Dendritic cell treated with granulocyte-macrophage colony-stimulating factor and Interleukin-4, amounts not matched to agents 40 ng/mL and 50 ng/mL, for 4 days (primary cell): ENCODE data around the gene MPRIP.

Experiments
- H3K27ac Mint-ChIP-seq: one replicate; pipeline ENCODE4 v1.8.0; 2022; ENCODE audit warnings: mild to moderate bottlenecking, mixed read lengths
- H3K27me3 Mint-ChIP-seq: one replicate; pipeline ENCODE4 v1.8.0; 2022; ENCODE audit warnings: mild to moderate bottlenecking, mixed read lengths
- H3K36me3 Mint-ChIP-seq: one replicate; pipeline ENCODE4 v1.8.0; 2022; ENCODE audit warnings: low read depth, mixed read lengths
- H3K4me1 Mint-ChIP-seq: one replicate; pipeline ENCODE4 v1.8.0; 2022; ENCODE audit warnings: low read depth, mixed read lengths
- H3K4me3 Mint-ChIP-seq: one replicate; pipeline ENCODE4 v1.8.0; 2022; ENCODE audit warnings: mild to moderate bottlenecking, moderate library complexity, mixed read lengths
- H3K9me3 Mint-ChIP-seq: one replicate; pipeline ENCODE4 v1.8.0; 2022; ENCODE audit warnings: mixed read lengths
- intact Hi-C: fragments of 100-400 bp; cut with micrococcal nuclease; formaldehyde crosslinking; loops from one replicate; pipeline ENCODE4 v1.15.0; 2022

The MPRIP gene

GRCh38 chr17:17070931-17071330 lies 28.7 kb downstream of the MPRIP start:
- H3K4me3 Mint-ChIP-seq = no peak overlapping the region
- H3K9me3 Mint-ChIP-seq = no peaks in the 10 kb centered on the region
- H3K27me3 Mint-ChIP-seq = no peaks in the 10 kb centered on the region
- H3K4me1 Mint-ChIP-seq = peaks cover 66% of the 10 kb centered on the region
- H3K36me3 Mint-ChIP-seq = peaks cover 42% of the 10 kb centered on the region
- intact Hi-C loops = no loop called here
- H3K27ac Mint-ChIP-seq = no peak overlapping the region

DNA sequence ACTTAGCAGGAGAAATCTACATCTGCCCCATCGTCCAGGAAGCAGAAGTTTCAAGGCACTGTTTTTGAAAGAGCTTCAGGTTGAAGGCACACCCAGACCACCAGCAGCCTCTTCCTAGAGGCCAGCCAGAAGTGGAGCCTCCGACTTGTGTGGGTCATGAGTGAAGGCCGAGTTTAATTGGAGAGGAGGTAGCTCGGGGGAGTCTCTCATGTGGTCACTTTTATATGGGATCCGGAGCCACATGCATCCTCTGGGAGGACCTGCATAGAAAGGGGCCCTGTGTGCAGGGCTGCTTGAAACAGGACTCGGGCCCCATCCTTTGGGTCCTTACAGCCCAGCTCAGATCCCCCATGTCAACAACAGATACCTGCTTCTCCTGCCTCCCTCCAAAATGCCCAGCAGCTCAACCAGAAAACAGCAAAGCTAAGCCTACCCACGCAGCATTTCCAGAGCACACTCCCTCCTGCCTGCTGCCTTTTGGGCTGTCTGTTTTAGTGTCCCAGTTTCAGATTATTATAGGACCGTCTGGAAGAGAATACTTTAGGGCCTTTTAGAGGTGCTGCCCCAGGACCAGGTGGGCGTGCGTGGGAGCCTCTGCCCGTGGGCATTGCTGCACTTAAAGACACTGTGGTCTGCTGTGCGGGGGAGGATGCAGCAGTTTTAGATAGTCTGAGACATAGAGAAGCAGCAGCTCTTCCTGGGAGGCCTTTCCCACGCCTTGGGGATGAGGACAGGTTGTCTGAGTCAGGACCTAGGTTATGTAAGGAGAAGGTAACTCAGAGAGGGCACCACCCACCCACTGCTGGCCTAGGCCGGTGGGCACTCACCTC lies 29.5 kb downstream of the MPRIP start:
- Mint-ChIP-seq H3K27me3 (no peaks in the 10 kb centered on the region), H3K4me1 (peaks cover 63% of the 10 kb centered on the region), H3K36me3 (peaks cover 48% of the 10 kb centered on the region), H3K4me3 (no peak overlapping the region), H3K27ac (no peak overlapping the region), H3K9me3 (no peaks in the 10 kb centered on the region)
- intact Hi-C loops = no loop called here

DNA sequence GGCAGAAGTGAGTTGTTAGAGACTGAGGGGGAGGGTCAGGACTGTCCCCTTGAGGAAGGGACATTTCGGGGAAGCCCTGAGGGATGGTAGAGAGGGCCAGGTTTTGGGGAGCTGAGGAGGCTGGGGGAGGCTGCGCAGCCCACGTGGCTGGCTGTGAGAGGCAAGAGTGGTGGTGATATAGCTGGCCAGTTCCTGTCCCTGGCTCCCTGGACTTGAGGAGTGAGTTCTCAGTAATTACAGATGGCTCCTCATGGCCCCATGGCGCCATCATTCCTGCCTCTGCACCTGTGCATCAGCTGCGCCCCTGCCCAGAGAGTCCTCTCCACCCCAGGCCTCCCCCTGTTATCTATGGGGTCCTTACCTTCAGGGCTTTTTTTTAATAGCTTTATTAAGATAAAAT lies 30.3 kb downstream of the MPRIP start:
- Mint-ChIP-seq H3K27ac (no peak overlapping the region), H3K36me3 (peaks cover 54% of the 10 kb centered on the region), H3K4me3 (no peak overlapping the region), H3K27me3 (no peaks in the 10 kb centered on the region), H3K9me3 (no peaks in the 10 kb centered on the region), H3K4me1 (peaks cover 57% of the 10 kb centered on the region)
- intact Hi-C loops = no loop called here

GRCh38 chr17:17073030-17073564 lies 30.8 kb downstream of the MPRIP start:
- no peaks in the 10 kb centered on the region for H3K9me3 Mint-ChIP-seq
- H3K4me3 Mint-ChIP-seq = no peak overlapping the region
- intact Hi-C loops = no loop called here
- H3K4me1 Mint-ChIP-seq = peaks cover 52% of the 10 kb centered on the region
- no peaks in the 10 kb centered on the region for H3K27me3 Mint-ChIP-seq
- H3K36me3 Mint-ChIP-seq = peaks cover 59% of the 10 kb centered on the region
- H3K27ac Mint-ChIP-seq = no peak overlapping the region

GRCh38 chr17:17073581-17074403 lies 31.5 kb downstream of the MPRIP start:
- H3K27me3 Mint-ChIP-seq = no peaks in the 10 kb centered on the region
- no peaks in the 10 kb centered on the region for H3K9me3 Mint-ChIP-seq
- H3K27ac Mint-ChIP-seq = no peak overlapping the region
- peaks cover 46% of the 10 kb centered on the region for H3K4me1 Mint-ChIP-seq
- H3K36me3 Mint-ChIP-seq = peaks cover 66% of the 10 kb centered on the region
- intact Hi-C loops = no loop called here
- no peak overlapping the region for H3K4me3 Mint-ChIP-seq

GRCh38 chr17:17075125-17075781 lies 33.0 kb downstream of the MPRIP start:
- H3K4me3 Mint-ChIP-seq = no peak overlapping the region
- H3K4me1 Mint-ChIP-seq = peaks cover 36% of the 10 kb centered on the region
- H3K27ac Mint-ChIP-seq = no peak overlapping the region
- no peaks in the 10 kb centered on the region for H3K9me3 Mint-ChIP-seq
- intact Hi-C loops = no loop called here
- H3K36me3 Mint-ChIP-seq = peaks cover 76% of the 10 kb centered on the region
- no peaks in the 10 kb centered on the region for H3K27me3 Mint-ChIP-seq

- H3K4me1 Mint-ChIP-seq = peaks cover 29% of the 10 kb centered on the region
- no peak overlapping the region for H3K4me3 Mint-ChIP-seq
- H3K27me3 Mint-ChIP-seq = no peaks in the 10 kb centered on the region
- H3K27ac Mint-ChIP-seq = no peak overlapping the region
- no peaks in the 10 kb centered on the region for H3K9me3 Mint-ChIP-seq
- intact Hi-C loops = no loop called here
- peaks cover 69% of the 10 kb centered on the region for H3K36me3 Mint-ChIP-seq
Measured at GRCh38 chr17:17076066-17076465, 33.8 kb downstream of the MPRIP start.

DNA sequence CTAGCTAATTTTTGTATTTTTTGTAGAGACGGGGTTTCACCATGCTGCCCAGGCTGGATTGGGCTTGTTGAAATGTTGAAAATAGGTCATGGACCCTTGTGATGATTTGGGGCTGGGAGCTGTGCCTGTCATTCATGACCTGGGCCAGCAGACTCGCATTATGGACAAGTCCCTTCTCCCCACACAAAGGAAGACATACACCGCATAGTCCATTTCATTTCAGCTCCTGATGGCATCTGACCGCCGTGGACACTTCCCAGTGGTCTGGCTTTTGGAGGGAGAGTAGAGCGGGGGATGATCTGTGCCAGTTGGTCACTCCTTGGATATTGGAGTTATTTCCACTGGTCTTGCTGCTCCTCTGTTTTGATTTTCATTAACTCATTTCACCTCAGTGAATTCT lies 34.8 kb downstream of the MPRIP start:
- Mint-ChIP-seq H3K27me3 (no peaks in the 10 kb centered on the region), H3K9me3 (no peaks in the 10 kb centered on the region), H3K27ac (no peak overlapping the region), H3K4me1 (peaks cover 25% of the 10 kb centered on the region), H3K4me3 (no peak overlapping the region), H3K36me3 (peaks cover 63% of the 10 kb centered on the region)
- intact Hi-C loops = no loop called here

DNA sequence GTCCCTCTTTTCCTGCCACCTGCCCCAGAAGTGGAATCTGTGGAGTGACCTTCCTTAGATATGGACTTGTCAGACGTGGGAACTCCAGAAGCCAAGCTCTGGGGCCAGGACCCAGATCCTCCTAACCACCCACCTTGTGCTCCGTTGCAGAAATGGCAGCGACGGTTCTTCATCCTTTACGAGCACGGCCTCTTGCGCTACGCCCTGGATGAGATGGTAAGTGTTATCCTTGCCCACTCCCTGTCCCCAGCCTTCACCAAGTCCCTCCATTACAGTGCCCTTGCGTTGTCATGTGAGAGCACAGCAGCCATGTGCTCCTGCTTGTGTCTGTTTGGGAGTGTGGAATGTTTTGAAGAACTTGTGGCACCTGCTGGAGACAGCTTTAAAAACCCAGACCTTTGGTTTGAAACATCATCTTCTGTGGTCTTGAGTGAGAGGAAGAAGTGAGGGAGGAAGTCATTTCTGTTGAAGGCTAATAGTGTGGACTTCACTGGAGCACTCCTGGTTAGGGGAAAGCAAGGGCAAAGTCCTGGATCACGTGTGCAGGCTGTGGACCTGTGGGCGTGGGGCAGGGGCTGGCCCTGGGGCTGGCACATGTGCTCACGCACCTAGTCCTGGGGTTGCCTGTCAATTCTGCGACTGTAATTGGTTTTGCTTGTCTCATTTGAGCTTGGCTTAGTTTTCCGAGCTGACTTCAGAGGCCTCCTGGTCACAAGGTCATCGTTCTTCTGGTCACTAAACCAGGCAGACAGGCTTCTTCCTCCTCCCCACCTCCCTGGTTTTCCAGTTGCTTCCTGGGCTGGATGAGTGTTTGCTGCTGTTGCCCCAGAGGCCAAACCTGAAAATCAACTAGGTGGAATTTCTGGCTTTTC lies 35.8 kb downstream of the MPRIP start:
- H3K4me1 Mint-ChIP-seq = peaks cover 17% of the 10 kb centered on the region
- no peaks in the 10 kb centered on the region for H3K27me3 Mint-ChIP-seq
- peaks cover 63% of the 10 kb centered on the region for H3K36me3 Mint-ChIP-seq
- no peak overlapping the region for H3K4me3 Mint-ChIP-seq
- H3K9me3 Mint-ChIP-seq = no peaks in the 10 kb centered on the region
- intact Hi-C loops = no loop called here
- H3K27ac Mint-ChIP-seq = no peak overlapping the region

- intact Hi-C loops = no loop called here
Measured at GRCh38 chr17:17078832-17079231, 36.6 kb downstream of the MPRIP start.

GRCh38 chr17:17079336-17079735 lies 37.1 kb downstream of the MPRIP start:
- H3K27me3 Mint-ChIP-seq = no peaks in the 10 kb centered on the region
- peaks cover 6% of the 10 kb centered on the region for H3K4me1 Mint-ChIP-seq
- intact Hi-C loops = no loop called here
- H3K36me3 Mint-ChIP-seq = peaks cover 70% of the 10 kb centered on the region
- H3K27ac Mint-ChIP-seq = no peak overlapping the region
- H3K4me3 Mint-ChIP-seq = no peak overlapping the region
- H3K9me3 Mint-ChIP-seq = no peaks in the 10 kb centered on the region

More at GRCh38 chr17:17078832-17079231, 36.6 kb downstream of the MPRIP start:
- no peaks in the 10 kb centered on the region for H3K27me3 Mint-ChIP-seq
- peaks cover 9% of the 10 kb centered on the region for H3K4me1 Mint-ChIP-seq
- H3K9me3 Mint-ChIP-seq = no peaks in the 10 kb centered on the region
- H3K36me3 Mint-ChIP-seq = peaks cover 65% of the 10 kb centered on the region
- no peak overlapping the region for H3K27ac Mint-ChIP-seq
- no peak overlapping the region for H3K4me3 Mint-ChIP-seq

DNA sequence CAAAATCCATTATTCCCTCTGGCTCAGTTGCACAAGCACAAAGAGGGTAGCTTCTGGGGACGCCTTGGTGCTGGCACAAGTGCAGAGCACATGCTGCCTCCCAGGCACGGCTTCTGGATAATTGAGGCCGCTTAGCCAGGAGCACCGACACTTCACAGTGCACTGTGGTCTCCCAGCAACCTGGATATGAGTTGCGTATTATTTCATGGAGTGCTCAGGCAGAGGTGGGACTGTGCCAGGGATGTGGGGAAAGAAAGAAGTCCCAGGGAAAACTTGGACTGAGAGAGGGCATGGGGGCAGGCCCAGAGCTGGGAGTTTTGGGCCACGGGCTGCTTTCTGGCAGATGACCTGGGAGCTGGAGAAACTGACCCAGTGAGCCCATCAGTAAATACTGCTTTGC lies 37.5 kb downstream of the MPRIP start:
- Mint-ChIP-seq H3K27ac (no peak overlapping the region), H3K4me3 (no peak overlapping the region), H3K9me3 (no peaks in the 10 kb centered on the region), H3K27me3 (no peaks in the 10 kb centered on the region), H3K4me1 (peaks cover 6% of the 10 kb centered on the region), H3K36me3 (peaks cover 71% of the 10 kb centered on the region)
- intact Hi-C loops = no loop called here

GRCh38 chr17:17080181-17080631 lies 37.9 kb downstream of the MPRIP start:
- Mint-ChIP-seq H3K27me3 (no peaks in the 10 kb centered on the region), H3K4me1 (peaks cover 6% of the 10 kb centered on the region), H3K4me3 (no peak overlapping the region), H3K36me3 (peaks cover 71% of the 10 kb centered on the region), H3K27ac (no peak overlapping the region), H3K9me3 (no peaks in the 10 kb centered on the region)
- intact Hi-C loops = no loop called here
